DND-41 (cell line): ENCODE results near the gene CLTCL1.

Experiments used
- ATAC-seq: fragments of 200-7000 bp; cut with Tn5 transposase; 3 replicates; pipeline ENCODE4 v1.9.1; 2021; ENCODE audit warnings: low read depth; ENCODE audit not compliant: insufficient read depth
- DNase-seq: peaks from one replicate; pipeline ENCODE4 v3.0.0-alpha.2; 2020
- H2AFZ ChIP-seq: 2 replicates; pipeline ENCODE4 v1.6.0; 2012; ENCODE audit warnings: low read depth, low read length
- H3K27ac ChIP-seq: 2 replicates; pipeline ENCODE4 v1.5.1; 2012; ENCODE audit warnings: low read length, inconsistent platforms
- H3K27me3 ChIP-seq: fragments of 200-600 bp; sonication (generic); 2 replicates; pipeline ENCODE4 v1.6.0; 2012; ENCODE audit warnings: low read length, mild to moderate bottlenecking, inconsistent platforms; ENCODE audit not compliant: insufficient read depth, poor library complexity
- H3K36me3 ChIP-seq: 2 replicates; pipeline ENCODE4 v1.5.1; 2012; ENCODE audit warnings: low read length, inconsistent platforms; ENCODE audit not compliant: insufficient read depth
- H3K4me1 ChIP-seq: 2 replicates; pipeline ENCODE4 v1.5.1; 2012; ENCODE audit warnings: mild to moderate bottlenecking, low read length; ENCODE audit not compliant: insufficient read depth
- H3K4me2 ChIP-seq: 2 replicates; pipeline ENCODE4 v1.6.0; 2012; ENCODE audit warnings: mild to moderate bottlenecking, moderate library complexity, low read length, inconsistent platforms; ENCODE audit not compliant: insufficient read depth
- H3K4me3 ChIP-seq, 2 experiments: fragments of 200-600 bp in 1 of 2; shearing (Covaris generic) in 1 of 2; 2 replicates each; pipeline ENCODE4 v1.5.1; 2012 to 2016; ENCODE audit warnings: inconsistent platforms in 2 of 2, low read length in 2 of 2, mild to moderate bottlenecking in 2 of 2, low read depth in 1 of 2, moderate library complexity in 1 of 2
- H3K79me2 ChIP-seq: 2 replicates; pipeline ENCODE4 v1.6.0; 2012; ENCODE audit warnings: low read length, inconsistent platforms; ENCODE audit not compliant: insufficient read depth
- H3K9ac ChIP-seq: 2 replicates; pipeline ENCODE4 v1.6.0; 2012; ENCODE audit warnings: low read depth, mild to moderate bottlenecking, inconsistent platforms, low read length, moderate library complexity
- H3K9me3 ChIP-seq: 2 replicates; pipeline ENCODE4 v1.5.1; 2012; ENCODE audit warnings: low read length, moderate library complexity, mild to moderate bottlenecking, inconsistent platforms; ENCODE audit not compliant: insufficient read depth, severe bottlenecking
- H4K20me1 ChIP-seq: 2 replicates; pipeline ENCODE4 v1.6.0; 2012; ENCODE audit warnings: low read length; ENCODE audit not compliant: insufficient read depth
- EZH2 ChIP-seq: IDR thresholded peaks from 3 replicates; pipeline ENCODE4 v1.6.1; 2012; ENCODE audit warnings: borderline replicate concordance, low read depth, mild to moderate bottlenecking, moderate library complexity, low read length, inconsistent platforms; ENCODE audit not compliant: severe bottlenecking
- TF ChIP-seq, protein P1 (sequence below): IDR thresholded peaks from 2 replicates; pipeline ENCODE4 v1.5.1; 2012; ENCODE audit warnings: borderline replicate concordance, low read length, moderate library complexity, mild to moderate bottlenecking; ENCODE audit not compliant: poor library complexity, severe bottlenecking; ENCODE audit errors: extremely low read depth

Gene CLTCL1

DNA sequence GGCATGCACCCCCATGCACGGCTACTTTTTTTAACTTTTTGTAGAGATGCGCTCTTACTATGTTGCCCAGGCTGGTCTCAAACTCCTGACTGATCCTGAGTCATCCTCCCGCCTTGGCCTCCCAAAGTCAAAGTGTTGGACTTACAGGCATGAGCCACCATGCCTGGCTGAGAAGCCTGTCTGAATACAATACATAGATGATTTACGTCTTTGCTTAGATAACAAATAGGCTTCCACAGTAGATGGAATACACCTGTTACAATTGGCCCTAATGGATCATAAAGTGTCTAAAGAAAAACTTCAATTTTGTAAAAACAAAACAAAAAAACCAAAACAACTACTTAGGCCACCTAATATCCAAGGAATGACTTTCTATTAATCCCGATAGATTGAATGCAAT is 13.0 kb upstream of the CLTCL1 start:
- H3K9ac ChIP-seq: no peak overlapping the region
- TF ChIP-seq, protein P1, sequence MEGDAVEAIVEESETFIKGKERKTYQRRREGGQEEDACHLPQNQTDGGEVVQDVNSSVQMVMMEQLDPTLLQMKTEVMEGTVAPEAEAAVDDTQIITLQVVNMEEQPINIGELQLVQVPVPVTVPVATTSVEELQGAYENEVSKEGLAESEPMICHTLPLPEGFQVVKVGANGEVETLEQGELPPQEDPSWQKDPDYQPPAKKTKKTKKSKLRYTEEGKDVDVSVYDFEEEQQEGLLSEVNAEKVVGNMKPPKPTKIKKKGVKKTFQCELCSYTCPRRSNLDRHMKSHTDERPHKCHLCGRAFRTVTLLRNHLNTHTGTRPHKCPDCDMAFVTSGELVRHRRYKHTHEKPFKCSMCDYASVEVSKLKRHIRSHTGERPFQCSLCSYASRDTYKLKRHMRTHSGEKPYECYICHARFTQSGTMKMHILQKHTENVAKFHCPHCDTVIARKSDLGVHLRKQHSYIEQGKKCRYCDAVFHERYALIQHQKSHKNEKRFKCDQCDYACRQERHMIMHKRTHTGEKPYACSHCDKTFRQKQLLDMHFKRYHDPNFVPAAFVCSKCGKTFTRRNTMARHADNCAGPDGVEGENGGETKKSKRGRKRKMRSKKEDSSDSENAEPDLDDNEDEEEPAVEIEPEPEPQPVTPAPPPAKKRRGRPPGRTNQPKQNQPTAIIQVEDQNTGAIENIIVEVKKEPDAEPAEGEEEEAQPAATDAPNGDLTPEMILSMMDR: no peak
- no peak for TF ChIP-seq EZH2
- no peaks in the 10 kb centered on the region for H3K36me3 ChIP-seq
- H3K27me3 ChIP-seq: no peaks in the 10 kb centered on the region
- H3K4me1 ChIP-seq: no peaks in the 10 kb centered on the region
- no peaks in the 10 kb centered on the region for H4K20me1 ChIP-seq
- H3K9me3 ChIP-seq: no peaks in the 10 kb centered on the region
- H3K27ac ChIP-seq: no peak overlapping the region
- H3K79me2 ChIP-seq: no peaks in the 10 kb centered on the region
- H2AFZ ChIP-seq: no peak overlapping the region
- DNase-seq (no peak), ATAC-seq (no peak)
- H3K4me2 ChIP-seq: no peak overlapping the region
- no peak overlapping the region for H3K4me3 ChIP-seq

DNA sequence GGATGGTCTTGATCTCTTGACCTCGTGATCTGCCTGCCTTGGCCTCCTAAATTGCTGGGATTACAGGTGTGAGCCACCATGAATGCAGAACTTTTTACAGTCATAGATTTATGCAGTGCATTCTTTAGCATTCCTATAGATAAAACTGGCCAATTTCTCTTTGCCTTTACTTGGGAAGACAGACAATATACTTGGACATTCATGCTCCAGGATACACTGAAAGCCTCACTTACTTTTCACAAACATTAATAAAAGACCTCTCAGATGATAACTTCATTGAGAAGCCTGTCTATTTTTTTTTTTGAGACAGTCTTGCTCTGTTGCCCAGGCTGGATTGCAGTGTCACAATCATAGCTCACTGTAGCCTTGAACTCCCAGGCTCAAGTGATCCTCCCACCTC is 12.3 kb upstream of the CLTCL1 start:
- H3K27me3 ChIP-seq: no peaks in the 10 kb centered on the region
- H3K4me2 ChIP-seq: no peak overlapping the region
- no peak overlapping the region for H3K27ac ChIP-seq
- no peaks in the 10 kb centered on the region for H3K9me3 ChIP-seq
- H3K9ac ChIP-seq: no peak overlapping the region
- H3K79me2 ChIP-seq: no peaks in the 10 kb centered on the region
- no peak for DNase-seq
- ATAC-seq: no peak
- no peak for TF ChIP-seq EZH2
- TF ChIP-seq, protein P1: no peak
- no peak overlapping the region for H2AFZ ChIP-seq
- H4K20me1 ChIP-seq: no peaks in the 10 kb centered on the region
- no peaks in the 10 kb centered on the region for H3K36me3 ChIP-seq
- no peak overlapping the region for H3K4me3 ChIP-seq
- H3K4me1 ChIP-seq: no peaks in the 10 kb centered on the region

DNA sequence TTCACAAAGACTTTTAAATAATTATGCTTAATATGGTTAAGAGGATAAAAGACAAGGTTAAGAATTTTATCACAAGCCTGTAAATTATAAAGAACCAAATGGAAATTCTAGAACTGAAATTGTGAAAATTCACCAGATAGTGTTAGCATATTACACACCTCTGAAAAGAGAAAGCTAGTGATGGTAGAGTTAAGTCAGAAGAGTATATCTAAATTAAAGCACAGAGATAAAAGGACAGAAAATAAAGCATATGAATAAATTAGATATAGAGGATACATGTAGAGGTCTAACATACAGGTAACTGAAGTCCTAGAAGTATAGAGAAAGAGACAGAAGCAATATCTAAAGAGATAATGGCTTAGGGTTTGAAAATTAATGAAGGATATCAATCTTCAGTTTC is 4.2 kb upstream of the CLTCL1 start:
- H3K79me2 ChIP-seq: no peaks in the 10 kb centered on the region
- DNase-seq (no peak), ATAC-seq (no peak)
- no peak for TF ChIP-seq EZH2
- TF ChIP-seq, protein P1: no peak
- no peaks in the 10 kb centered on the region for H3K36me3 ChIP-seq
- no peak overlapping the region for H3K9ac ChIP-seq
- H3K9me3 ChIP-seq: no peaks in the 10 kb centered on the region
- H3K27ac ChIP-seq: no peak overlapping the region
- no peaks in the 10 kb centered on the region for H3K27me3 ChIP-seq
- H2AFZ ChIP-seq: no peak overlapping the region
- no peak overlapping the region for H3K4me2 ChIP-seq
- H3K4me1 ChIP-seq: peaks cover 16% of the 10 kb centered on the region
- no peaks in the 10 kb centered on the region for H4K20me1 ChIP-seq
- no peak overlapping the region for H3K4me3 ChIP-seq

DNA sequence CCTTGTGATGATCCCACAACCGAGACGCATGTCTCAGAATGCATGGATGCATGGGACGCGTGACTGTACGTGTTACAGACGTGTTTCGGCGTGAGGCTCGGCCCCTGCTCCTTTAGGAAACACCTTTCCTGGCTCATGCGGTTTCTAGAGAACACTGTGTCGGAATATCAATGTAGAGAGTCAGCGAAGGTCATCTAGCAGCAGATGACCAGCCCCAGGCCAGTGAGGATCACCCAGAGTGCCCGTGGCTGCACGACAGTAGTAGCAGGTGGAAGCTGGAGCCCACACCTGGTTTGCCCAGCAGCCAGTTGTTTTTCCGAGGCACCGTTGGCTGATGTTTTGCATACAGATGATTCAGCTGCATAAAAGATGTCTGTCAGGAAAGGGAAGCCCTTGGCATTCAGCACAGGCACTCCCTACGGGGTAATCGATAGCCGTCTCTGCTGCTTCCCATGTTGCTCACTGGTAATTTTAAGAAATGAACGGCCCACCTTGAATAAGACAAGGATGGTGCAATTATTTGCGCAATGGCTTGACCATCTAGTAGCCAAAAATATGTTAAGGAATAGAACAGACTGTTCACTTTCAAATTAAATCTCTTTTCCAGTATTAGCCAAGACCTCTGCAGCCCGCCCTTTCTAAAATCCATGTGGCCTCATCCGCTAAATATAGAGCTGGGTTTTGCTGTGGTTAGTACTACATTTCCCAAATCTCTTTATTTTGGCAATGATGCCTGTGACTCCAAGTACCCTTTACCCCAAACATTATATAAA is 1.1 kb upstream of the CLTCL1 start:
- Histone ChIP-seq H3K4me2 (peak overlapping the region; percentile 90), H3K27ac (peak overlapping the region; percentile 70), H3K79me2 (no peaks in the 10 kb centered on the region), H4K20me1 (no peaks in the 10 kb centered on the region), H2AFZ (peak overlapping the region; percentile 93), H3K4me3 (peak overlapping the region; percentile 26 to 67), H3K4me1 (peaks cover 23% of the 10 kb centered on the region), H3K27me3 (no peaks in the 10 kb centered on the region), H3K36me3 (no peaks in the 10 kb centered on the region), H3K9ac (peak overlapping the region; percentile 60), H3K9me3 (no peaks in the 10 kb centered on the region)
- no peak for TF ChIP-seq EZH2
- TF ChIP-seq, protein P1: no peak
- no peak for ATAC-seq
- no peak for DNase-seq
